ENCODE results near the gene OR2C1. TPM values are rescaled to one million over a fixed set of nuclear protein-coding genes. Genes with fewer than 3 reads are reported as not detected.

OR2C1 gene
- not detected in 2 replicates for total RNA-seq (2014; rRNA removed; shearing (Covaris generic))
- not detected in 2 replicates for polyA plus RNA-seq (2015; cell fraction: cytosol; rRNA removed)
- polyA plus RNA-seq (2015; cell fraction: nucleus; rRNA removed): not detected in 2 replicates

GRCh38 chr16:3355589-3355988 lies at the start of gene OR2C1:
Gene OR2C1, plus strand, starts transcription at chr16:3355889. Its CDS starts 52 bp downstream, at chr16:3355941.
- no peak for DNase-seq (ENCODE audit: low read depth)

GRCh38 chr16:3306078-3306477 lies 49.6 kb upstream of the OR2C1 start:
- no peak for DNase-seq (ENCODE audit: low read depth)

- no peak for DNase-seq (ENCODE audit: low read depth)
These were observed 44.2 kb upstream of the OR2C1 start for GRCh38 chr16:3311496-3311895.

GRCh38 chr16:3317315-3317999 lies 38.2 kb upstream of the OR2C1 start:
- peak; percentile 25 for DNase-seq (ENCODE audit: low read depth)

DNA sequence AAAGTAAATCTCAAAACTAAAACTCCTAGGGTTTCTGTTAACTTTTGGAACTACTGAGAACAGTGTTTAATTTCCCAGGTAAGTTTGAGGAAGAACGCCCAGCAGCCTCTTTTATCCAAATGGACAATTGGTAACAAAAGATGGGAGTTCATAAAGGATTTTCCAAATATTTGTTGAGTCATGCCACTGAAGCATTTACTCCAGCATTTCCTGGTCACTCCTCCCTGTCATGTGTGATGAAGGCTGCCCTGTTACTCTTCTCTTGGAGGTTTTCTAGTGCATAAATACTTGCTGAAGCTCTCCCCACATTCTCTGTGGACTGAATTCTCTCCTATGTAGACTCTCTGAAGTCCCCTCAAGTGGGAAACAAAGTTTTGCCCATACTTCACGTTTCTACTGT lies 33.9 kb upstream of the OR2C1 start:
- no peak for DNase-seq (ENCODE audit: low read depth)

DNA sequence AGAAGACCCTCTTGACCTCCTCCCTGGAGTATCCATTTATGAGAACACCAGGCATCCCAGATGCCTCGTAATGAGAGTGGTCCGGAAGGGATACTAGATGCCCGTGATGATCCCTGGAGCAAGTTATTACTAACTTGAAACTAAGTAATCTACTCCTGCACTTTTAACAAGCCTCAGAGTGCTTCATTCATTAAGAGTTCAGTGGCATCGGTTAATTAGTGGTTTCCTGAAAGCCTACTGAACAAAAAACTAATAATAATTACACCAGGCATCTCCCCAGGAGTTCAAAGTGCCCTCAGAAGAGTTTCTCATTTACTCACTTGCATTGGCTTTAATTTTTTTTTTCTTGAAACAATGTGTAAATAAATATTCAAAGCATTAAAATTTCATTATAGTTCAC lies 28.2 kb upstream of the OR2C1 start:
- DNase-seq (ENCODE audit: low read depth): no peak

DNA sequence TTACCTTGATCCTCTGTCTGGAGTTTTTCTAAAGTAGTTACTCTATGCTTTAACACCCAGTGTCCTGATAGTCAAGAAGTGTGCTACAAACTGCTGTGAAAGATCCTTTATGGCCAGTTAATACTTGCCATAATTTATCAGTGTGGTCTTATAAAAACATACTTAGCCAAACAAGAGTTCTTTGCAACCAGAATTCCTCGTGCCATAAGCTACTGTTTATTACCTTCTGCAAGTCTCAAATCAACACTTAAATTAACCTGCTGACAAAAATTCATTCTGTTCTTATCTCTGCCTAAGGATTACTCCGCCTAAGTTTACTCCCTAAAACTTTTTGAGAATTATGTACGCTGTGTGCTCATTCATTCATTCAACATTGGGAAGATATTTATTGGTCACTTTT lies 27.6 kb upstream of the OR2C1 start:
- DNase-seq (ENCODE audit: low read depth): no peak

DNA sequence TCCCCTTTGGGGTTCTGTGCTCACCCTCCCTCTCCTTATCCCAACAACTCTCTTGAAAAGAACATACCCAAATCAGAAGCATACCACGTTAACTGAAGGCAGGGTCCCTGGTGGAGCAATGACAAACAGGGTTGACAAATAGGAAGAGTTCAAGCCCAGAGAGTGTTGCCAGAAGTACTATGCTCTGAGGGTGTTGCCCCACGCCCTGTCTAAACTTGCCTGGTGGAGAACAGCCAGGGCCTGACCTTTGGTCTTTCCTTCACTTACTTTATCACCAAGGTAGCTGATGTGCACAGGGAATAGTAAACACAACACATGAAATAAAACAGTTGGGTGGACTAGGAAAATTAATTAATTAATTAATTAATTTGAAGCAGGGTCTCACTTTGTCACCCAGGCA lies 27.0 kb upstream of the OR2C1 start:
- DNase-seq (ENCODE audit: low read depth): no peak

GRCh38 chr16:3346041-3346440 lies 9.6 kb upstream of the OR2C1 start:
- DNase-seq (ENCODE audit: low read depth): no peak

- no peak for DNase-seq (ENCODE audit: low read depth)
These were observed 8.1 kb upstream of the OR2C1 start for GRCh38 chr16:3347586-3347985.

GRCh38 chr16:3348547-3349167 lies 7.0 kb upstream of the OR2C1 start:
- no peak for DNase-seq (ENCODE audit: low read depth)

DNA sequence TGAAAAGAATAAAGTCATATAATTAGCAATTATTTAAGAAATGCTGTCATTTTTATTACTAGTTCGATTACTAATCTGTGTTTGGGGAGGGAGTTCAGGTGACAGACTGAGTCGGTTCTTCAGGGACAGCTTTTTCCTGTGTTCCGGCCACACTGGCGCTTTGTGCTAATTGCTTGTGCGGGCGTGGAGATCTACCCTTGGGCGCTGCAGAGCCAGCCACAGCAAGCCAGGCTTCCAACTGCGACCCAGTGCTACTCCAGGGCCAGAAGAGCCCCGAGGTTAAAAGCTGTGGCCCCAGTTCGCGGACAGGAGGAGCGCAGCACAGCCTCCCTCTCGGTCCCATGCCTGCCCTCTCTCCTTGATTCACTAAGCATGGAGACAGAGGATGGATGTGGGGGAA lies 6.5 kb upstream of the OR2C1 start:
- DNase-seq (ENCODE audit: low read depth): no peak

DNA sequence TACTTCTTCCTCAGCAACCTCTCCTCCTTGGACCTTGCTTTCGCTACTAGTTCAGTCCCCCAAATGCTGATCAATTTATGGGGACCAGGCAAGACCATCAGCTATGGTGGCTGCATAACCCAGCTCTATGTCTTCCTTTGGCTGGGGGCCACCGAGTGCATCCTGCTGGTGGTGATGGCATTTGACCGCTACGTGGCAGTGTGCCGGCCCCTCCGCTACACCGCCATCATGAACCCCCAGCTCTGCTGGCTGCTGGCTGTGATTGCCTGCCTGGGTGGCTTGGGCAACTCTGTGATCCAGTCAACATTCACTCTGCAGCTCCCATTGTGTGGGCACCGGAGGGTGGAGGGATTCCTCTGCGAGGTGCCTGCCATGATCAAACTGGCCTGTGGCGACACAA lies 429 bp downstream of the OR2C1 start:
- DNase-seq (ENCODE audit: low read depth): peak; percentile 11

GRCh38 chr16:3358871-3359270 lies 3.2 kb downstream of the OR2C1 start:
- DNase-seq (ENCODE audit: low read depth): no peak

DNA sequence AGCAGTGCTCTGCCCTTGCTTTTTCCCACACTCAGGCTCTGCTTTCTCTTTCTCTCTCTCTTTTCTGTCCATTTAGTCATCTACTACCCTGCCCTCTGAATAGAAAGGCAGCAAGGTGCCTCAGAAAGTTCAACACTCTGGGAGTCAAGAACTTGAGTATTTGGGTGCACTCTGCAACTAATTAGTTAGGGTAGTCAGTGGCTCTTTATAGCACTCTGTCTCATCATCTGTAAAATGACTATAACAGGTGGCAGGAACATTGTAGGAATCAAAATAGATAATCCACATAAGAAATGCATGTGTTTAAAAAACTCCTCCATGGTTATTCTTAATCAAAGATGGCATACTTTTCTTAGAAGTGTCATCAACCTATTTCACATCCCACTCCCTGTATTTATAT lies 7.2 kb downstream of the OR2C1 start:
- DNase-seq (ENCODE audit: low read depth): no peak

DNA sequence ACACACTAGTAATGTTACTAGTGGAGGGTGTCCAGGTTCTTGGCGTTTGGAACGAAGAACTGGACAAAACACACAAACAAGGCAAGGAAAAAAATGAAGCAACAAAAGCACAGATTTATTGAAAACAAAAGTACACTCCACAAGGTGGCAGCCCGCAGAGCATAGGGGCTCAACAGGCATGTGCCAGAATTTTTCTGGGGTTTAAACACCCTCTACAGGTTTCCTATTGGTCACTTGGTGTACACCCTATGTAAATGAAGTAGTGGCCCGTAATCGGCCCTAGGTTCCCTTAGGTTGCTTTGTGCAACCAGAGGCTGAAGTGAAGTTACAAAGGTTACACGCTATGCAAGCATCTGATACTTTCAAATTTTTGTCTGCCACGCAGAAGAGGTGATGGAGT lies 8.1 kb downstream of the OR2C1 start:
- peak; percentile 21 for DNase-seq (ENCODE audit: low read depth)

GRCh38 chr16:3364774-3365427 lies 9.2 kb downstream of the OR2C1 start:
- DNase-seq (ENCODE audit: low read depth): peak; percentile 90

DNA sequence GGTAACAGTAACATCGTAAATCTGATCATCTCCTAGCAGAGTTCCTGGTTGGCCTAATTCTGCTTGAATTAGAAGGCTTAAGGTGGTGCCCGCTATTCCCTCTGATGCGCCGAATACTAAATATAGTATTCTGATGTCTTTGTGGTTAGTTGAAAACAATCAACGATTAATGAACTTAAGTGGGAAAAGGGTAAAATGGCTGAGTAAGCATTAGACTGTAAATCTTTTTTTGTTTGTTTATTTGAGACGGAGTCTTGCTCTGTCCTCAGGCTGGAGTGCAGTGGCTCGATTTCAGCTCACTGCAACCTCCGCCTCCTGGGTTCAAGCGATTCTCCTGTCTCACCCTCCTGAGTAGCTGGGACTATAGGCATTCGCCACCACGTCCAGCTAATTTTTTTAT lies 13.4 kb downstream of the OR2C1 start:
- DNase-seq (ENCODE audit: low read depth): no peak

DNA sequence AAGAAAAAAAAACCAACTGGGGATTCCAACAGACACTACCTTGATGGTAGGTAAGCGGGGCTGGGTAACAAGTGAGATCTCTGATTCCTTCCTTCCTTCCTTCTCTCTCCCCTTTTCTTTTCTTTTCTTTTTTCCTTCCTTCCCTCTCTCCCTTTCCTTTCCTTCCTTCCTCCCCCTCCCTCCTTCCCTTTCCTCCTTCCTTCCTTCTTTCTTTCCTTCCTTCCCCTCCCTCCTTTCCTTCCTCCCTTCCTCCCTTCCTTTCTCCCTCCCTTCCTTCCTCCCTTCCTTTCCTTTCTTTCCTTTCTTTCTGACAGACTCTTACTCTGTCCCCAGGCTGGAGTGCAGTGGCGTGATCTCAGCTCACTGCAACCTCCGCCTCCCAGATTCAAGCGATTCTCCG lies 20.0 kb downstream of the OR2C1 start:
- no peak for DNase-seq (ENCODE audit: low read depth)

- no peak for DNase-seq (ENCODE audit: low read depth)
These were observed 22.2 kb downstream of the OR2C1 start for GRCh38 chr16:3377917-3378316.

DNA sequence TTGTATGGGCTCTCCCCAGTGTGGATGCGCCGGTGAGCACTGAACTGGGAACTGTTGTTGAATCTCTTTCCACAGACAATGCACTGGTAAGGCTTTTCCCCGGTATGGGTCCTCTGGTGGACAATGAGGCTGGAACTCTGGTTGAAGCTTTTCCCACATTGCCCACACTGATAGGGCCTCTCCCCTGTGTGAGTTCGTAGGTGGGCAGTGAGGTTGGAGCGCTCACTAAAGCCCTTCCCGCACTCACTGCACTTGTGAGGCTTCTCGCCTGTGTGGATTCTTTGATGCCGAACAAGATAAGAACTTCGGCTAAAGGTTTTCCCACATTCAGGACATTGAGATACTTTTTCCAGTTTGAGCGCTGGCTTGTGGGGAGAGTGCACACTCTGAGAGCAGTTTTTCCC lies 27.4 kb downstream of the OR2C1 start:
- DNase-seq (ENCODE audit: low read depth): no peak

- DNase-seq (ENCODE audit: low read depth): no peak
These were observed 32.6 kb downstream of the OR2C1 start for GRCh38 chr16:3388325-3388724.
